HCT116 (cell line): ENCODE measurements around the gene G6PC3. TPM values are rescaled to one million over a fixed set of nuclear protein-coding genes. Genes with fewer than 3 reads are reported as not detected.

Experiments
- ATAC-seq: fragments of 200-7000 bp; cut with Tn5 transposase; 2 replicates; pipeline ENCODE4 v1.9.1; 2020; ENCODE audit warnings: mild to moderate bottlenecking, moderate library complexity
- BruUV-seq: library from RNA; stranded (reverse); fragments of 400-500 nt; replicated peaks from 2 replicates; lab custom pipeline; 2021; lab: Mats Ljungman, UMichigan
- CTCF ChIA-PET: fragments of 300-600 bp; sonication (Branson Sonifier 250); formaldehyde crosslinking; loops from one replicate; lab custom pipeline; 2021; ENCODE audit warnings: antibody characterized with exemption; lab: Charles Lee
- POLR2A ChIA-PET: fragments of 300-600, 350-600 bp; sonication (Branson Sonifier 250); formaldehyde crosslinking; loops from one replicate; lab custom pipeline; 2021; ENCODE audit warnings: antibody characterized with exemption; lab: Charles Lee
- RAD21 ChIA-PET, 2 experiments: fragments of 300-600 bp; sonication (Branson Sonifier 250); formaldehyde crosslinking; loops; one replicate each; lab custom pipeline; 2023; ENCODE audit warnings: low total read pairs in 2 of 2; ENCODE audit not compliant: uncharacterized antibody in 2 of 2, unreplicated experiment in 2 of 2, low non-redundant PET in 1 of 2; lab: Charles Lee
- DNase-seq: peaks from one replicate; pipeline ENCODE4 v3.0.0-alpha.2; 2010; ENCODE audit warnings: low read depth, low spot score
- H2AFZ ChIP-seq: fragments of 200-600 bp; shearing (Covaris generic), sonication (generic); 2 replicates; pipeline ENCODE4 v1.6.1; 2017; ENCODE audit warnings: low read depth, mixed run types, mixed read lengths, antibody characterized with exemption, low read length; ENCODE audit not compliant: poor library complexity, severe bottlenecking
- H3K27ac ChIP-seq: 2 replicates; pipeline ENCODE4 v1.5.1; 2012; ENCODE audit warnings: low read depth, low read length
- H3K27me3 ChIP-seq: fragments of 200-600 bp; sonication (generic); 2 replicates; pipeline ENCODE4 v1.6.1; 2016; ENCODE audit warnings: mixed run types, low read length, mixed read lengths; ENCODE audit not compliant: insufficient read depth
- H3K36me3 ChIP-seq, 2 experiments: fragments of 200-500 bp in 1 of 2; fragments of 200-600 bp in 1 of 2; sonication (Bioruptor generic) in 1 of 2; sonication (generic) in 1 of 2; 2 replicates each; pipeline versions ENCODE4 v1.5.1 to v1.6.1; 2014 to 2016; ENCODE audit warnings: low read length in 2 of 2, inconsistent platforms in 1 of 2, mixed read lengths in 1 of 2, mixed run types in 1 of 2; ENCODE audit not compliant: insufficient read depth in 2 of 2, control insufficient read depth in 1 of 2
- H3K4me1 ChIP-seq, 2 experiments: fragments of 200-600 bp in 1 of 2; sonication (generic) in 1 of 2; 2 replicates each; pipeline versions ENCODE4 v1.5.1 to v1.6.1; 2012 to 2017; ENCODE audit warnings: low read length in 2 of 2, inconsistent platforms in 1 of 2, mild to moderate bottlenecking in 1 of 2, mixed read lengths in 1 of 2, mixed run types in 1 of 2, moderate library complexity in 1 of 2; ENCODE audit not compliant: insufficient read depth in 2 of 2, control insufficient read depth in 1 of 2
- H3K4me2 ChIP-seq: fragments of 200-600 bp; sonication (generic); 2 replicates; pipeline ENCODE4 v1.6.1; 2017; ENCODE audit warnings: mixed run types, low read length, mixed read lengths
- H3K4me3 ChIP-seq, 2 experiments: fragments of 200-600 bp in 1 of 2; sonication (generic) in 1 of 2; replicated peaks in 1 of 2; 2 replicates each; pipeline ENCODE4 v1.5.1; 2011 to 2016; ENCODE audit warnings: low read length in 2 of 2, control low read depth in 1 of 2, low read depth in 1 of 2, mild to moderate bottlenecking in 1 of 2, mixed read lengths in 1 of 2, mixed run types in 1 of 2
- H3K79me2 ChIP-seq: fragments of 200-600 bp; sonication (generic); 2 replicates; pipeline ENCODE4 v1.6.1; 2017; ENCODE audit warnings: mild to moderate bottlenecking, mixed run types, low read length, moderate library complexity, mixed read lengths; ENCODE audit not compliant: insufficient read depth
- H3K9ac ChIP-seq: fragments of 200-600 bp; sonication (generic); 2 replicates; pipeline ENCODE4 v1.6.1; 2016; ENCODE audit warnings: low read length, mixed read lengths
- H3K9me2 ChIP-seq: fragments of 200-600 bp; sonication (generic), shearing (Covaris generic); 2 replicates; pipeline ENCODE4 v1.6.1; 2017; ENCODE audit warnings: mixed run types, mild to moderate bottlenecking, moderate library complexity; ENCODE audit not compliant: insufficient read depth
- H3K9me3 ChIP-seq, 2 experiments: fragments of 200-500 bp in 1 of 2; fragments of 200-600 bp in 1 of 2; sonication (Bioruptor generic) in 1 of 2; sonication (generic) in 1 of 2; 2 replicates each; pipeline ENCODE4 v1.6.1; 2014 to 2017; ENCODE audit warnings: low read length in 2 of 2, mixed read lengths in 2 of 2, inconsistent platforms in 1 of 2, low read depth in 1 of 2, mild to moderate bottlenecking in 1 of 2, mixed run types in 1 of 2, moderate library complexity in 1 of 2; ENCODE audit not compliant: control insufficient read depth in 1 of 2, insufficient read depth in 1 of 2
- H4K20me1 ChIP-seq: fragments of 200-600 bp; sonication (generic), shearing (Covaris generic); 2 replicates; pipeline ENCODE4 v1.6.1; 2017; ENCODE audit warnings: mixed run types, mild to moderate bottlenecking, moderate library complexity; ENCODE audit not compliant: insufficient read depth
- CBX3 ChIP-seq: IDR thresholded peaks from 2 replicates; pipeline ENCODE4 v1.6.1; 2012; ENCODE audit warnings: low read depth
- ELF1 ChIP-seq: IDR thresholded peaks from 2 replicates; pipeline ENCODE4 v1.6.1; 2012; ENCODE audit warnings: low read depth, borderline replicate concordance
- EZH2 ChIP-seq: fragments of 200-600 bp; sonication (generic); IDR thresholded peaks from 2 replicates; pipeline ENCODE4 v1.6.1; 2017; ENCODE audit warnings: antibody characterized with exemption, mixed run types
- JUND ChIP-seq: IDR thresholded peaks from 2 replicates; pipeline ENCODE4 v1.6.1; 2012
- POLR2AphosphoS5 ChIP-seq: IDR thresholded peaks from 2 replicates; pipeline ENCODE4 v1.6.1; 2011; ENCODE audit warnings: mild to moderate bottlenecking, low read depth, low read length, moderate library complexity
- RAD21 ChIP-seq: IDR thresholded peaks from 2 replicates; pipeline ENCODE4 v1.6.1; 2012; ENCODE audit warnings: low read depth, mild to moderate bottlenecking
- SIN3A ChIP-seq: IDR thresholded peaks from 2 replicates; pipeline ENCODE4 v1.6.1; 2012; ENCODE audit warnings: low read depth
- TCF7L2 ChIP-seq: IDR thresholded peaks from 2 replicates; pipeline ENCODE4 v1.7.0; 2011; ENCODE audit warnings: borderline replicate concordance, inconsistent platforms; ENCODE audit not compliant: insufficient read depth, insufficient read length; ENCODE audit errors: extremely low read depth
- YY1 ChIP-seq: IDR thresholded peaks from 2 replicates; pipeline ENCODE4 v1.6.1; 2011; ENCODE audit warnings: low read length, low read depth, moderate library complexity, mild to moderate bottlenecking; ENCODE audit not compliant: insufficient replicate concordance; ENCODE audit errors: extremely low read depth
- ZFX ChIP-seq: fragments of 450-650 bp; IDR thresholded peaks from 2 replicates; pipeline ENCODE4 v1.6.1; 2017
- intact Hi-C: fragments of 100-400 bp; cut with micrococcal nuclease; formaldehyde crosslinking; loops from 2 replicates; pipeline ENCODE4 v1.10.0; 2022
- total RNA-seq: library from RNA; stranded (reverse); gene quantifications from one replicate; pipeline ENCODE4 v1.2.1, GENCODE V29; 2021; ENCODE audit not compliant: unreplicated experiment
- TF ChIP-seq, protein P1 (sequence below): IDR thresholded peaks from 2 replicates; pipeline ENCODE4 v1.6.1; 2011; ENCODE audit warnings: mild to moderate bottlenecking, low read length, moderate library complexity; ENCODE audit not compliant: insufficient replicate concordance; ENCODE audit errors: extremely low read depth
- TF ChIP-seq, protein P2 (sequence below): IDR thresholded peaks from 2 replicates; pipeline ENCODE4 v1.6.1; 2012; ENCODE audit warnings: low read depth

Gene G6PC3
- total RNA-seq, 1 experiment from 2014 or later, result 50.6 TPM

DNA sequence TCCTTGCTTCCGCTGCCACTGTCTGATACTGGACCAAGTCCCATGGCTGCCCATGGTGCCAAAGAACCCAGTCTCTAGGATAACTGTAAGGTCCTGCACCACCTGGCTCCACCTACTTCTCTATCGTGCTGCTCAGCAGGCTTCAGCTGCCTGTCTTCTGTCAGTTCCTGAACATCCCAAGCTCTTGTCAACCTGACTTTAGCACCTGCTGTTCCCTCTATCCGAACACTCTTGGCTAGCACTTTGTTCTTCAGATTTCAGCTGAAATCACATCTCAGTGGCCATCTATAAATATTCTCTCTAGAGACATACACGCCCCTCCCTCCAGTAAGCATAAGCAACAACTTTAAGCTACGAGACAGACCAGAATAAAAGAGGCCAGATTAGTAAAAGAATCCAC is 40.8 kb upstream of the G6PC3 start:
- CTCF ChIA-PET, result interaction anchor here (1.1 kb wide), 1 partner anchor 11 kb away, joined by 3 read pairs; no protein-coding TSS in a partner anchor
- no peak overlapping the region for H3K9ac ChIP-seq

More for the DNA sequence above, 40.8 kb upstream of the G6PC3 start:
- Histone ChIP-seq H3K4me1 (no peaks in the 10 kb centered on the region), H3K27me3 (no peaks in the 10 kb centered on the region), H4K20me1 (0 out of 2 replicates have a peak, but pooled peaks cover 5% of the 10 kb centered on the region), H3K4me2 (no peak overlapping the region), H3K27ac (no peak overlapping the region), H2AFZ (no peak overlapping the region), H3K4me3 (no peak overlapping the region), H3K9me2 (no peaks in the 10 kb centered on the region), H3K9me3 (no peaks in the 10 kb centered on the region), H3K36me3 (peaks cover 17 to 30% of the 10 kb centered on the region in 2 experiments; a peak in 2 of 4 replicates), H3K79me2 (no peaks in the 10 kb centered on the region)
- TF ChIP-seq RAD21, result no peak
- no peak for TF ChIP-seq ZFX
- TF ChIP-seq, protein P1, sequence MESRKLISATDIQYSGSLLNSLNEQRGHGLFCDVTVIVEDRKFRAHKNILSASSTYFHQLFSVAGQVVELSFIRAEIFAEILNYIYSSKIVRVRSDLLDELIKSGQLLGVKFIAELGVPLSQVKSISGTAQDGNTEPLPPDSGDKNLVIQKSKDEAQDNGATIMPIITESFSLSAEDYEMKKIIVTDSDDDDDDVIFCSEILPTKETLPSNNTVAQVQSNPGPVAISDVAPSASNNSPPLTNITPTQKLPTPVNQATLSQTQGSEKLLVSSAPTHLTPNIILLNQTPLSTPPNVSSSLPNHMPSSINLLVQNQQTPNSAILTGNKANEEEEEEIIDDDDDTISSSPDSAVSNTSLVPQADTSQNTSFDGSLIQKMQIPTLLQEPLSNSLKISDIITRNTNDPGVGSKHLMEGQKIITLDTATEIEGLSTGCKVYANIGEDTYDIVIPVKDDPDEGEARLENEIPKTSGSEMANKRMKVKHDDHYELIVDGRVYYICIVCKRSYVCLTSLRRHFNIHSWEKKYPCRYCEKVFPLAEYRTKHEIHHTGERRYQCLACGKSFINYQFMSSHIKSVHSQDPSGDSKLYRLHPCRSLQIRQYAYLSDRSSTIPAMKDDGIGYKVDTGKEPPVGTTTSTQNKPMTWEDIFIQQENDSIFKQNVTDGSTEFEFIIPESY, result no peak
- no peak for TF ChIP-seq ELF1
- TF ChIP-seq CBX3, result no peak
- no peak for TF ChIP-seq JUND
- TF ChIP-seq POLR2AphosphoS5, result no peak
- no peak for TF ChIP-seq TCF7L2
- TF ChIP-seq EZH2, result no peak
- no peak for TF ChIP-seq SIN3A
- TF ChIP-seq, protein P2, sequence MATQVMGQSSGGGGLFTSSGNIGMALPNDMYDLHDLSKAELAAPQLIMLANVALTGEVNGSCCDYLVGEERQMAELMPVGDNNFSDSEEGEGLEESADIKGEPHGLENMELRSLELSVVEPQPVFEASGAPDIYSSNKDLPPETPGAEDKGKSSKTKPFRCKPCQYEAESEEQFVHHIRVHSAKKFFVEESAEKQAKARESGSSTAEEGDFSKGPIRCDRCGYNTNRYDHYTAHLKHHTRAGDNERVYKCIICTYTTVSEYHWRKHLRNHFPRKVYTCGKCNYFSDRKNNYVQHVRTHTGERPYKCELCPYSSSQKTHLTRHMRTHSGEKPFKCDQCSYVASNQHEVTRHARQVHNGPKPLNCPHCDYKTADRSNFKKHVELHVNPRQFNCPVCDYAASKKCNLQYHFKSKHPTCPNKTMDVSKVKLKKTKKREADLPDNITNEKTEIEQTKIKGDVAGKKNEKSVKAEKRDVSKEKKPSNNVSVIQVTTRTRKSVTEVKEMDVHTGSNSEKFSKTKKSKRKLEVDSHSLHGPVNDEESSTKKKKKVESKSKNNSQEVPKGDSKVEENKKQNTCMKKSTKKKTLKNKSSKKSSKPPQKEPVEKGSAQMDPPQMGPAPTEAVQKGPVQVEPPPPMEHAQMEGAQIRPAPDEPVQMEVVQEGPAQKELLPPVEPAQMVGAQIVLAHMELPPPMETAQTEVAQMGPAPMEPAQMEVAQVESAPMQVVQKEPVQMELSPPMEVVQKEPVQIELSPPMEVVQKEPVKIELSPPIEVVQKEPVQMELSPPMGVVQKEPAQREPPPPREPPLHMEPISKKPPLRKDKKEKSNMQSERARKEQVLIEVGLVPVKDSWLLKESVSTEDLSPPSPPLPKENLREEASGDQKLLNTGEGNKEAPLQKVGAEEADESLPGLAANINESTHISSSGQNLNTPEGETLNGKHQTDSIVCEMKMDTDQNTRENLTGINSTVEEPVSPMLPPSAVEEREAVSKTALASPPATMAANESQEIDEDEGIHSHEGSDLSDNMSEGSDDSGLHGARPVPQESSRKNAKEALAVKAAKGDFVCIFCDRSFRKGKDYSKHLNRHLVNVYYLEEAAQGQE, result no peak
- no peak for TF ChIP-seq YY1
- ChIA-PET POLR2A (no interaction called here), RAD21 (no interaction called here)
- BruUV-seq, result TSS peak; percentile 16
- ATAC-seq, result no peak
- intact Hi-C loops, result no loop called here
- DNase-seq, result no peak
